ENCODE measurements around the gene DGKQ. TPM values are rescaled to one million over a fixed set of nuclear protein-coding genes. Genes with fewer than 3 reads are reported as not detected.

DGKQ gene
- polyA plus RNA-seq, 1 experiment = 4.5 TPM

- no peak for DNase-seq (ENCODE audit: low read depth, low spot score)
- POLR2A ChIA-PET = no interaction called here
- no peak for TF ChIP-seq CTCF (IDR thresholded peaks at IDR 0.05; ENCODE audit: low read depth, low read length)
- CTCF ChIA-PET = no interaction called here
- no peak overlapping the region for H3K27ac ChIP-seq (ENCODE audit: low read depth, low read length)
- no peaks in the 10 kb centered on the region; the same call in 1 of the 2 replicates for H3K9me3 ChIP-seq (ENCODE audit: control insufficient read depth, insufficient read depth, low read length)
- no peaks in the 10 kb centered on the region for H3K27me3 ChIP-seq (ENCODE audit: control insufficient read depth, insufficient read depth, low read length)
- no peak overlapping the region for H3K4me3 ChIP-seq (ENCODE audit: low read depth, low read length)
Measured at GRCh38 chr4:951594-952468, 21.5 kb downstream of the DGKQ start.

GRCh38 chr4:951186-951585 lies 22.2 kb downstream of the DGKQ start:
- Histone ChIP-seq H3K9me3 (ENCODE audit: control insufficient read depth, insufficient read depth, low read length) (no peaks in the 10 kb centered on the region; the same call in 1 of the 2 replicates), H3K27ac (ENCODE audit: low read depth, low read length) (no peak overlapping the region), H3K4me3 (ENCODE audit: low read depth, low read length) (no peak overlapping the region), H3K27me3 (ENCODE audit: control insufficient read depth, insufficient read depth, low read length) (no peaks in the 10 kb centered on the region)
- CTCF ChIA-PET = no interaction called here
- POLR2A ChIA-PET = no interaction called here
- no peak for DNase-seq (ENCODE audit: low read depth, low spot score)
- no peak for TF ChIP-seq CTCF (IDR thresholded peaks at IDR 0.05; ENCODE audit: low read depth, low read length)

- Histone ChIP-seq H3K27me3 (ENCODE audit: control insufficient read depth, insufficient read depth, low read length) (no peaks in the 10 kb centered on the region), H3K9me3 (ENCODE audit: control insufficient read depth, insufficient read depth, low read length) (no peaks in the 10 kb centered on the region; the same call in 1 of the 2 replicates), H3K4me3 (ENCODE audit: low read depth, low read length) (no peak overlapping the region), H3K27ac (ENCODE audit: low read depth, low read length) (no peak overlapping the region)
- POLR2A ChIA-PET = no interaction called here
- no peak for DNase-seq (ENCODE audit: low read depth, low spot score)
- CTCF ChIA-PET = no interaction called here
- no peak for TF ChIP-seq CTCF (IDR thresholded peaks at IDR 0.05; ENCODE audit: low read depth, low read length)
Measured at GRCh38 chr4:950136-951020, 23.0 kb downstream of the DGKQ start.

- no peak for DNase-seq (ENCODE audit: low read depth, low spot score)
- ChIA-PET POLR2A (no interaction called here), CTCF (interaction anchor here (0.6 kb wide), 1 partner anchor 20 kb away, joined by 3 read pairs; no protein-coding TSS in a partner anchor)
- Histone ChIP-seq H3K27me3 (ENCODE audit: control insufficient read depth, insufficient read depth, low read length) (no peaks in the 10 kb centered on the region), H3K4me3 (ENCODE audit: low read depth, low read length) (no peak overlapping the region), H3K9me3 (ENCODE audit: control insufficient read depth, insufficient read depth, low read length) (no peaks in the 10 kb centered on the region; the same call in 1 of the 2 replicates), H3K27ac (ENCODE audit: low read depth, low read length) (no peak overlapping the region)
- no peak for TF ChIP-seq CTCF (IDR thresholded peaks at IDR 0.05; ENCODE audit: low read depth, low read length)
Measured at GRCh38 chr4:949656-950055, 23.7 kb downstream of the DGKQ start.
